GM10266 (cell line): ENCODE data around the gene XPNPEP1.

Experiments
- DNase-seq: peaks from one replicate; pipeline ENCODE4 v3.0.0; 2012; ENCODE audit errors: extremely low spot score
- TF ChIP-seq, protein P1 (sequence below): IDR thresholded peaks from 2 replicates; pipeline ENCODE4 v1.5.1; 2012; ENCODE audit warnings: mild to moderate bottlenecking, low read depth; ENCODE audit not compliant: control insufficient read depth, insufficient read depth; ENCODE audit errors: missing control alignments

XPNPEP1 gene

GRCh38 chr10:109835257-109835656, 88.1 kb downstream of the XPNPEP1 start:
- TF ChIP-seq, protein P1, sequence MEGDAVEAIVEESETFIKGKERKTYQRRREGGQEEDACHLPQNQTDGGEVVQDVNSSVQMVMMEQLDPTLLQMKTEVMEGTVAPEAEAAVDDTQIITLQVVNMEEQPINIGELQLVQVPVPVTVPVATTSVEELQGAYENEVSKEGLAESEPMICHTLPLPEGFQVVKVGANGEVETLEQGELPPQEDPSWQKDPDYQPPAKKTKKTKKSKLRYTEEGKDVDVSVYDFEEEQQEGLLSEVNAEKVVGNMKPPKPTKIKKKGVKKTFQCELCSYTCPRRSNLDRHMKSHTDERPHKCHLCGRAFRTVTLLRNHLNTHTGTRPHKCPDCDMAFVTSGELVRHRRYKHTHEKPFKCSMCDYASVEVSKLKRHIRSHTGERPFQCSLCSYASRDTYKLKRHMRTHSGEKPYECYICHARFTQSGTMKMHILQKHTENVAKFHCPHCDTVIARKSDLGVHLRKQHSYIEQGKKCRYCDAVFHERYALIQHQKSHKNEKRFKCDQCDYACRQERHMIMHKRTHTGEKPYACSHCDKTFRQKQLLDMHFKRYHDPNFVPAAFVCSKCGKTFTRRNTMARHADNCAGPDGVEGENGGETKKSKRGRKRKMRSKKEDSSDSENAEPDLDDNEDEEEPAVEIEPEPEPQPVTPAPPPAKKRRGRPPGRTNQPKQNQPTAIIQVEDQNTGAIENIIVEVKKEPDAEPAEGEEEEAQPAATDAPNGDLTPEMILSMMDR: no peak
- no peak for DNase-seq

- DNase-seq: no peak
- TF ChIP-seq, protein P1: no peak
These were observed 91.5 kb downstream of the XPNPEP1 start for GRCh38 chr10:109831846-109832245.

DNA sequence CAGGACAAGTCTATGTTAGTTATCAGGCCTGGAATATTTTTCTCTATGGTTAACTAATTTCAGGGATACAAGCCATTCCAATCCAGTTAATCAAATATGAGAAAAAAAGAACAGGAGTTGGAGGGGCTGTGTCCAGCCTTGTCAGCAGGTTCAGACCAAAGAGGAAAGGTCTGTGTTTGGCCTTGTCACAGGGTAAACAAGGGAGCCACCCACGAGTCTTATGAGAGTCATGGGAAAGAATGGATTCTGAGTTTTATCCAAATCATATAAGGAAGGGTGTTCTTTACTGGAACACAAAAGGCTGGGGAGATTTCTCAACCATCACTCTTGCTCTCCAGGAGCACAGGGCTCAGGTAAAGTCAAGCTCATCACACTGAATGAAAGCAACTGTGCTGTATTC, 99.1 kb downstream of the XPNPEP1 start:
- DNase-seq: no peak
- TF ChIP-seq, protein P1: no peak

DNA sequence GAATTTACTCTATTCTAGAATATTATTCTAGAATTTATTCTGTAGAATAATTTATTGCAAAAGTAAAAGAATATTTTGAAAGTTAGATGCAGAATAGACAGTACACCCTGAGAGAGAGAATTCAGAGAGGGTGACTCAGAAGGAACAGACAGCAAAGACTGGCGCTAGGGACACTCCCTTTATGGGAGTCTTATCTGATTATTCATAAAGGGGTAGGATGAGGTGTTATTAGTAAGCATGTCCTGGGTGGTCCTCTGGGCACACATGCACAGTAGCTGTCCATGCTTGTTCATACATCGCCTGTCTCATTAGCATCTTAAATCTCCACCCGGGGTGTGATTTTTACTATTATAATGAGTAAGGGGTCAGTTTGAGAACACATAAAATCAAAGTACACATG, 100.1 kb downstream of the XPNPEP1 start:
- no peak for DNase-seq
- TF ChIP-seq, protein P1: no peak

GRCh38 chr10:109821672-109822071, 101.6 kb downstream of the XPNPEP1 start:
- no peak for DNase-seq
- TF ChIP-seq, protein P1: no peak

DNA sequence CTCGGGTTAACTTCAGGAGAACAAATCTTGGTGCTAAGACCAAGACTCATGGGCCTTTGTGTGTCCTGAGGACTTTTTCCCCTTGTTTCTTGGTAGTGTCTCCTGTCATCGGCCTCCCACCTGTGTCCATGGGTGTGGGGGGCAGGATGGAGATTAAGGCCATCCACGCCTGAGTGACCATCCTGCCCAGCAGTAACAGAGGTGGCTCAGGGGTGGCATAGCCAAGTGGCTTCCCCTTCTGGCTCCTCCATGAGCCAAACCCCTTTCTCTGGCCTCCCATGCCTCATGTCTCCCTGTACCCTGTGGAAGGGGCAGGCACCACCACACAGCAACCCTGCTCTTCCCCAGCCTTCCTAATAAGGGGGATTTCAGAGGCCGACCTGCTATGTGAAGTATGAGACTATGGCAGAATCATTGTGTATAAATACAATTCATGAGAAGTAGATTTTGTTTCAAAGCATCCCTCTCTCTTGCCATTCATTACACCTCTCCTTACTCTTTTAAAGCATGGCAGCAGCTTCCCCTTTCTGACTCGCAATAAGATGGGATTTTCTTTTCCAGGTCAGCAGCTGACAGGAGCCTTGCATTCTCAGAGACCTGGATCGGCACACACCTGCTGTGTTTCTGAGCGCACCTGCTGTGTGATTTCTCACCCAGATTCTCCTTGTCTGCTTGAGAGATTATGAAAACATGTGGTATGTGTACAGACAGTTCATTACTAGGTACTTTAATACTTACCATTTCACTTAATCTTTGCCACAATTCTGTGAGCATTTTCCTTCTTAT, 102.5 kb downstream of the XPNPEP1 start:
- TF ChIP-seq, protein P1: no peak
- no peak for DNase-seq

GRCh38 chr10:109819807-109820206, 103.5 kb downstream of the XPNPEP1 start:
- DNase-seq: no peak
- TF ChIP-seq, protein P1: no peak
